Measurements from ENCODE around the gene TMIGD1. TPM values are rescaled to one million over a fixed set of nuclear protein-coding genes. Genes with fewer than 3 reads are reported as not detected.

TMIGD1 gene
- total and polyA plus RNA-seq, 10 of the 15 experiments (the other 5 are each of a cell fraction or from before 2014, with no cell fraction given): not detected

DNA sequence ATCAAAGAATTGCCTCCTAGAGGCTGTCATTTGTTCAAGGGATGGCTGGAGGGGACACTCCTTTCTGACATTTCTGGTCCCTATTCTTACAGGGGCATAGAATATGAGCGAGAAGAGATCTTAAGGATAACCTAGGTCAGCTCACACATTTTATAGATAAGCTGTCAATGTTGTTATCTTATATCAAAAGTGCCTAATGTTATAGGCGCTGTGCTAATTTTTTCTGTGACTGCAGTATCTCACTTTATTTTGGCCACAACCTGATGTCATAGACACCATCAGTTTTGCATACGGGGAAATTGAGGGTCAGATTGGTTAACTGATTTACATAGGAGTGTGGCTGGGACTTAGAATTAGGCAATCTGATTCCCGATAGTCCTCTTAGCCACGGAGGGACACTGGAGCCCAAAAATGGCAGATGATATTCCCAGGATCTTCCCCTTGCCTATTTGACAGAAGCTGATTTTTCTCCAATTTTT, 46.1 kb upstream of the TMIGD1 start (continued):
- TF ChIP-seq, protein P1, sequence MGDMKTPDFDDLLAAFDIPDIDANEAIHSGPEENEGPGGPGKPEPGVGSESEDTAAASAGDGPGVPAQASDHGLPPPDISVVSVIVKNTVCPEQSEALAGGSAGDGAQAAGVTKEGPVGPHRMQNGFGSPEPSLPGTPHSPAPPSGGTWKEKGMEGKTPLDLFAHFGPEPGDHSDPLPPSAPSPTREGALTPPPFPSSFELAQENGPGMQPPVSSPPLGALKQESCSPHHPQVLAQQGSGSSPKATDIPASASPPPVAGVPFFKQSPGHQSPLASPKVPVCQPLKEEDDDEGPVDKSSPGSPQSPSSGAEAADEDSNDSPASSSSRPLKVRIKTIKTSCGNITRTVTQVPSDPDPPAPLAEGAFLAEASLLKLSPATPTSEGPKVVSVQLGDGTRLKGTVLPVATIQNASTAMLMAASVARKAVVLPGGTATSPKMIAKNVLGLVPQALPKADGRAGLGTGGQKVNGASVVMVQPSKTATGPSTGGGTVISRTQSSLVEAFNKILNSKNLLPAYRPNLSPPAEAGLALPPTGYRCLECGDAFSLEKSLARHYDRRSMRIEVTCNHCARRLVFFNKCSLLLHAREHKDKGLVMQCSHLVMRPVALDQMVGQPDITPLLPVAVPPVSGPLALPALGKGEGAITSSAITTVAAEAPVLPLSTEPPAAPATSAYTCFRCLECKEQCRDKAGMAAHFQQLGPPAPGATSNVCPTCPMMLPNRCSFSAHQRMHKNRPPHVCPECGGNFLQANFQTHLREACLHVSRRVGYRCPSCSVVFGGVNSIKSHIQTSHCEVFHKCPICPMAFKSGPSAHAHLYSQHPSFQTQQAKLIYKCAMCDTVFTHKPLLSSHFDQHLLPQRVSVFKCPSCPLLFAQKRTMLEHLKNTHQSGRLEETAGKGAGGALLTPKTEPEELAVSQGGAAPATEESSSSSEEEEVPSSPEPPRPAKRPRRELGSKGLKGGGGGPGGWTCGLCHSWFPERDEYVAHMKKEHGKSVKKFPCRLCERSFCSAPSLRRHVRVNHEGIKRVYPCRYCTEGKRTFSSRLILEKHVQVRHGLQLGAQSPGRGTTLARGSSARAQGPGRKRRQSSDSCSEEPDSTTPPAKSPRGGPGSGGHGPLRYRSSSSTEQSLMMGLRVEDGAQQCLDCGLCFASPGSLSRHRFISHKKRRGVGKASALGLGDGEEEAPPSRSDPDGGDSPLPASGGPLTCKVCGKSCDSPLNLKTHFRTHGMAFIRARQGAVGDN (IDR thresholded peaks at IDR 0.05): no peak
- TF ChIP-seq STAT3 (IDR thresholded peaks at IDR 0.05; ENCODE audit: low read depth, low read length): 0 out of 2 replicates have a peak, but pooled peaks have one; percentile 49
- TF ChIP-seq, protein P2, sequence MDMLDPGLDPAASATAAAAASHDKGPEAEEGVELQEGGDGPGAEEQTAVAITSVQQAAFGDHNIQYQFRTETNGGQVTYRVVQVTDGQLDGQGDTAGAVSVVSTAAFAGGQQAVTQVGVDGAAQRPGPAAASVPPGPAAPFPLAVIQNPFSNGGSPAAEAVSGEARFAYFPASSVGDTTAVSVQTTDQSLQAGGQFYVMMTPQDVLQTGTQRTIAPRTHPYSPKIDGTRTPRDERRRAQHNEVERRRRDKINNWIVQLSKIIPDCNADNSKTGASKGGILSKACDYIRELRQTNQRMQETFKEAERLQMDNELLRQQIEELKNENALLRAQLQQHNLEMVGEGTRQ (IDR thresholded peaks at IDR 0.05; ENCODE audit: borderline replicate concordance, low read depth, low read length): no peak
- no peak for TF ChIP-seq BACH1 (IDR thresholded peaks at IDR 0.05; ENCODE audit: borderline replicate concordance)
- TF ChIP-seq, protein P3, sequence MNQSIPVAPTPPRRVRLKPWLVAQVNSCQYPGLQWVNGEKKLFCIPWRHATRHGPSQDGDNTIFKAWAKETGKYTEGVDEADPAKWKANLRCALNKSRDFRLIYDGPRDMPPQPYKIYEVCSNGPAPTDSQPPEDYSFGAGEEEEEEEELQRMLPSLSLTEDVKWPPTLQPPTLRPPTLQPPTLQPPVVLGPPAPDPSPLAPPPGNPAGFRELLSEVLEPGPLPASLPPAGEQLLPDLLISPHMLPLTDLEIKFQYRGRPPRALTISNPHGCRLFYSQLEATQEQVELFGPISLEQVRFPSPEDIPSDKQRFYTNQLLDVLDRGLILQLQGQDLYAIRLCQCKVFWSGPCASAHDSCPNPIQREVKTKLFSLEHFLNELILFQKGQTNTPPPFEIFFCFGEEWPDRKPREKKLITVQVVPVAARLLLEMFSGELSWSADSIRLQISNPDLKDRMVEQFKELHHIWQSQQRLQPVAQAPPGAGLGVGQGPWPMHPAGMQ (IDR thresholded peaks at IDR 0.05; ENCODE audit: borderline replicate concordance): no peak
- no peak for TF ChIP-seq SREBF2 (IDR thresholded peaks at IDR 0.05; ENCODE audit: low read length)
- TF ChIP-seq, protein P4, sequence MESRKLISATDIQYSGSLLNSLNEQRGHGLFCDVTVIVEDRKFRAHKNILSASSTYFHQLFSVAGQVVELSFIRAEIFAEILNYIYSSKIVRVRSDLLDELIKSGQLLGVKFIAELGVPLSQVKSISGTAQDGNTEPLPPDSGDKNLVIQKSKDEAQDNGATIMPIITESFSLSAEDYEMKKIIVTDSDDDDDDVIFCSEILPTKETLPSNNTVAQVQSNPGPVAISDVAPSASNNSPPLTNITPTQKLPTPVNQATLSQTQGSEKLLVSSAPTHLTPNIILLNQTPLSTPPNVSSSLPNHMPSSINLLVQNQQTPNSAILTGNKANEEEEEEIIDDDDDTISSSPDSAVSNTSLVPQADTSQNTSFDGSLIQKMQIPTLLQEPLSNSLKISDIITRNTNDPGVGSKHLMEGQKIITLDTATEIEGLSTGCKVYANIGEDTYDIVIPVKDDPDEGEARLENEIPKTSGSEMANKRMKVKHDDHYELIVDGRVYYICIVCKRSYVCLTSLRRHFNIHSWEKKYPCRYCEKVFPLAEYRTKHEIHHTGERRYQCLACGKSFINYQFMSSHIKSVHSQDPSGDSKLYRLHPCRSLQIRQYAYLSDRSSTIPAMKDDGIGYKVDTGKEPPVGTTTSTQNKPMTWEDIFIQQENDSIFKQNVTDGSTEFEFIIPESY (IDR thresholded peaks at IDR 0.05): no peak
- TF ChIP-seq WRNIP1 (IDR thresholded peaks at IDR 0.05; ENCODE audit: borderline replicate concordance, low read depth, low read length): no peak
- TF ChIP-seq FOXM1 (IDR thresholded peaks at IDR 0.05; ENCODE audit: low read depth, low read length): no peak
- TF ChIP-seq SMC3 (IDR thresholded peaks at IDR 0.05; ENCODE audit: borderline replicate concordance, low read length): no peak
- TF ChIP-seq CBX5 (IDR thresholded peaks at IDR 0.05; ENCODE audit: low read depth): no peak
- no peak for TF ChIP-seq NBN (IDR thresholded peaks at IDR 0.05)
- TF ChIP-seq EED (IDR thresholded peaks at IDR 0.05; ENCODE audit: low read depth): no peak
- no peak for TF ChIP-seq MEF2A (IDR thresholded peaks at IDR 0.05; ENCODE audit: insufficient read depth, low read depth, low read length)
- TF ChIP-seq LARP7 (IDR thresholded peaks at IDR 0.05): no peak
- no peak for TF ChIP-seq CHD4 (IDR thresholded peaks at IDR 0.05)
- TF ChIP-seq ZNF207 (IDR thresholded peaks at IDR 0.05; ENCODE audit: borderline replicate concordance): no peak
- no peak for TF ChIP-seq BCL11A (IDR thresholded peaks at IDR 0.05; ENCODE audit: low read depth, low read length)
- TF ChIP-seq NR2C1 (IDR thresholded peaks at IDR 0.05): no peak
- peak in 1 of 2 experiments; percentile 36; a peak in 1 of 4 replicates for TF ChIP-seq BHLHE40 (IDR thresholded peaks at IDR 0.05; ENCODE audit: borderline replicate concordance in 1 of 2, low read depth in 2 of 2, low read length in 1 of 2)
- TF ChIP-seq NR2F1 (conservative IDR thresholded peaks at IDR 0.05): peak; percentile 44; the same call in 1 of the 2 replicates
- TF ChIP-seq MTA2 (IDR thresholded peaks at IDR 0.05; ENCODE audit: low read depth): no peak
- TF ChIP-seq EP300 (IDR thresholded peaks at IDR 0.05; ENCODE audit: borderline replicate concordance in 1 of 2, control insufficient read depth in 1 of 2, low read depth in 2 of 2, low read length in 2 of 2): peak in 1 of 2 experiments; percentile 50; a peak in 1 of 4 replicates

Data from GM12878 (cell line).